Measurements from ENCODE around the gene ARHGAP26. TPM values are rescaled to one million over a fixed set of nuclear protein-coding genes. Genes with fewer than 3 reads are reported as not detected.
"Not testable (repeated sequence)": the region's sequence is repeated elsewhere in the genome, so short reads cannot be mapped to it uniquely, and the experiment has no call there.

Gene ARHGAP26
- polyA plus RNA-seq, 1 donor (not counting 4 experiments of a cell fraction or from before 2014, with no cell fraction given): 3.9 TPM

DNA sequence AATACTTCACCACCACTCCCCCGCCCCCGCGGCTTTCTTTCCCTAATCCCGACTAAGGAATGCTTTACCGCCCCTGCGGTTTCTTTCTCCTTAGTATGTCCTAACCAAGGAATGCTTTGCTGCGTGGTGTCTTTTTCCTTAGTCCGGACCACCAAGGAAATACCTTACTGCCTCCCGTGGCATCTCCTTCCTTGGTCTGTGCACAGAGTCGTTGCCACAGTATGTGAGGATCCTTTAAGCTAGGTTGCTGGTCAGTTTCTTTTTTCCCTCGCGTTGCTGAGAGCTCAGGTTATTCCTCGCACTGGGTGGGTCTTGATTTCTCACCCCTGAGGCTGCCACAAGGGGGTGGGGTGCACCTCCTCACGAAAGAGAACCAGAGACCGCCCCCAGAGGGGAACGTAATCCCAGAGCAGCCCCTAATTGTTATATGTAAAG lies 323.9 kb downstream of the ARHGAP26 start:
- Histone ChIP-seq H3K4me3 (ENCODE audit: control insufficient read depth in 2 of 3, extremely low read depth in 1 of 3, insufficient read depth in 2 of 3, low read depth in 1 of 3, low read length in 3 of 3) (no peak overlapping the region), H3K4me2 (ENCODE audit: control insufficient read depth, extremely low read depth, insufficient read depth, low read depth, low read length) (no peak overlapping the region), H4K20me1 (ENCODE audit: control insufficient read depth, extremely low read depth, insufficient read depth, low read length) (no peaks in the 10 kb centered on the region), H3K9me1 (ENCODE audit: control insufficient read depth, extremely low read depth, insufficient read depth, low read length) (no peaks in the 10 kb centered on the region), H3K27me3 (ENCODE audit: control insufficient read depth, extremely low read depth, insufficient read depth, low read length) (no peaks in the 10 kb centered on the region), H2AFZ (ENCODE audit: control insufficient read depth, low read length) (no peak overlapping the region), H3K36me3 (ENCODE audit: control insufficient read depth in 2 of 2, extremely low read depth in 1 of 2, insufficient read depth in 2 of 2, low read length in 2 of 2) (no peaks in the 10 kb centered on the region), H3K4me1 (ENCODE audit: control insufficient read depth, extremely low read depth, insufficient read depth, low read length) (no peaks in the 10 kb centered on the region), H3K79me2 (ENCODE audit: control insufficient read depth, insufficient read depth, low read length) (no peaks in the 10 kb centered on the region), H3K9ac (ENCODE audit: control insufficient read depth, extremely low read depth, insufficient read depth, low read length) (no peak overlapping the region), H3K9me3 (ENCODE audit: control insufficient read depth, low read depth, low read length) (no peaks in the 10 kb centered on the region), H3K27ac (ENCODE audit: control insufficient read depth, insufficient read depth, low read length) (no peak overlapping the region)
- dilution Hi-C loops (cut with MboI; ENCODE audit: extremely low pct_ligation_motif_present, low sequenced_read_pairs): no loop called here
- TF ChIP-seq, protein P1, sequence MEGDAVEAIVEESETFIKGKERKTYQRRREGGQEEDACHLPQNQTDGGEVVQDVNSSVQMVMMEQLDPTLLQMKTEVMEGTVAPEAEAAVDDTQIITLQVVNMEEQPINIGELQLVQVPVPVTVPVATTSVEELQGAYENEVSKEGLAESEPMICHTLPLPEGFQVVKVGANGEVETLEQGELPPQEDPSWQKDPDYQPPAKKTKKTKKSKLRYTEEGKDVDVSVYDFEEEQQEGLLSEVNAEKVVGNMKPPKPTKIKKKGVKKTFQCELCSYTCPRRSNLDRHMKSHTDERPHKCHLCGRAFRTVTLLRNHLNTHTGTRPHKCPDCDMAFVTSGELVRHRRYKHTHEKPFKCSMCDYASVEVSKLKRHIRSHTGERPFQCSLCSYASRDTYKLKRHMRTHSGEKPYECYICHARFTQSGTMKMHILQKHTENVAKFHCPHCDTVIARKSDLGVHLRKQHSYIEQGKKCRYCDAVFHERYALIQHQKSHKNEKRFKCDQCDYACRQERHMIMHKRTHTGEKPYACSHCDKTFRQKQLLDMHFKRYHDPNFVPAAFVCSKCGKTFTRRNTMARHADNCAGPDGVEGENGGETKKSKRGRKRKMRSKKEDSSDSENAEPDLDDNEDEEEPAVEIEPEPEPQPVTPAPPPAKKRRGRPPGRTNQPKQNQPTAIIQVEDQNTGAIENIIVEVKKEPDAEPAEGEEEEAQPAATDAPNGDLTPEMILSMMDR (optimal IDR thresholded peaks at IDR 0.05 in 1 of 3, IDR thresholded peaks at IDR 0.05 in 1 of 3, conservative IDR thresholded peaks at IDR 0.05 in 1 of 3; ENCODE audit: extremely low read depth in 1 of 3, insufficient read depth in 2 of 3, low read length in 3 of 3): no peak
- no peak for TF ChIP-seq EZH2 (IDR thresholded peaks at IDR 0.05; ENCODE audit: low read length)
- FAIRE-seq: no peak
- DNase-seq (ENCODE audit: low read depth, low spot score): no peak

DNA sequence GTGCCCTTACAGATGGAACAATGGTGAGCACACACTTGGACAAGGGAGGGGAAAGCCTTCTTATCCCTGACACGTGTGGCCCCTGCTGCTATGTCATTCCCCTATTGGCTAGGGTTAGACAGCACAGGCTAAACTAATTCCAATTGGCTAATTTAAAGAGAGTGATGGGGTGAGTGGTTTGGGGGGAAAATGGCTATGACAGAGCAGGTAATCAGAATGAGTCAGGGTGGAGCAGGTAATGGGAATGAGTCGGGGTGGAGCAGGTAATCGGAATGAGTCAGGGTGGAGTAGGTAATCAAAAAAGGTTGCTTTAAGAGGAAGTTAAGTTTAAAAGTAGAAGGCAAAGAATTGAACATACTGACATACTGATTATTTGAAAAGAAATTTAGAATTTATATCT lies 324.4 kb downstream of the ARHGAP26 start:
- H3K36me3 ChIP-seq (ENCODE audit: control insufficient read depth in 2 of 2, extremely low read depth in 1 of 2, insufficient read depth in 2 of 2, low read length in 2 of 2); H3K4me3 ChIP-seq (ENCODE audit: control insufficient read depth in 2 of 3, extremely low read depth in 1 of 3, insufficient read depth in 2 of 3, low read depth in 1 of 3, low read length in 3 of 3); H3K9me1 ChIP-seq (ENCODE audit: control insufficient read depth, extremely low read depth, insufficient read depth, low read length); H3K9me3 ChIP-seq (ENCODE audit: control insufficient read depth, low read depth, low read length); H3K4me2 ChIP-seq (ENCODE audit: control insufficient read depth, extremely low read depth, insufficient read depth, low read depth, low read length); H3K4me1 ChIP-seq (ENCODE audit: control insufficient read depth, extremely low read depth, insufficient read depth, low read length); H4K20me1 ChIP-seq (ENCODE audit: control insufficient read depth, extremely low read depth, insufficient read depth, low read length); FAIRE-seq; H3K27ac ChIP-seq (ENCODE audit: control insufficient read depth, insufficient read depth, low read length); H3K79me2 ChIP-seq (ENCODE audit: control insufficient read depth, insufficient read depth, low read length); H3K27me3 ChIP-seq (ENCODE audit: control insufficient read depth, extremely low read depth, insufficient read depth, low read length); H3K9ac ChIP-seq (ENCODE audit: control insufficient read depth, extremely low read depth, insufficient read depth, low read length); DNase-seq (ENCODE audit: low read depth, low spot score); H2AFZ ChIP-seq (ENCODE audit: control insufficient read depth, low read length); dilution Hi-C loops (cut with MboI; ENCODE audit: extremely low pct_ligation_motif_present, low sequenced_read_pairs): not testable (repeated sequence)

DNA sequence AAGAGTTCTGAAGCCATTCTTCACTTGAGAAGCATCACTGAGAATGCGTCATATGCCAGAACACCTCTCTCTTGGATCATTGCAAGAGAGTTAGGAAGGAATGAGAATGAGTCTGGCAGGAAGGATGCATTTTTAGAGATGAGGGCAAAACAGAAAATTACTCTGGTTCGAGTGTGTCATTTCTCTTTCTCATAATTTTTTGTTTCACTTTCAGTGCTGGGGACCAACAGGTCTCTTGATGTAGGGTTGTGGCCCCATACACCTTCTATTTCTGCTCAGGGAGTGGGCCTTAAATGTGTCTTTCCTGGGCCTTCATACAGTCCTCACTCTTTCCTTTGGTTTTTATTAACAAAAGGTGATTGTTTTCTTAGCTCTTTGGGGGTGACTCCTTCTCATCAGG lies 330.9 kb downstream of the ARHGAP26 start:
- no peak for DNase-seq (ENCODE audit: low read depth, low spot score)
- no peak overlapping the region for H3K27ac ChIP-seq (ENCODE audit: control insufficient read depth, insufficient read depth, low read length)
- no peak overlapping the region for H2AFZ ChIP-seq (ENCODE audit: control insufficient read depth, low read length)
- peaks cover 9% of the 10 kb centered on the region for H3K4me1 ChIP-seq (ENCODE audit: control insufficient read depth, extremely low read depth, insufficient read depth, low read length)
- TF ChIP-seq, protein P1 (optimal IDR thresholded peaks at IDR 0.05 in 1 of 3, IDR thresholded peaks at IDR 0.05 in 1 of 3, conservative IDR thresholded peaks at IDR 0.05 in 1 of 3; ENCODE audit: extremely low read depth in 1 of 3, insufficient read depth in 2 of 3, low read length in 3 of 3): no peak
- no peak for TF ChIP-seq EZH2 (IDR thresholded peaks at IDR 0.05; ENCODE audit: low read length)
- no peak for FAIRE-seq
- H3K27me3 ChIP-seq (ENCODE audit: control insufficient read depth, extremely low read depth, insufficient read depth, low read length): no peaks in the 10 kb centered on the region
- no peak overlapping the region for H3K9ac ChIP-seq (ENCODE audit: control insufficient read depth, extremely low read depth, insufficient read depth, low read length)
- H3K36me3 ChIP-seq (ENCODE audit: control insufficient read depth in 2 of 2, extremely low read depth in 1 of 2, insufficient read depth in 2 of 2, low read length in 2 of 2): no peaks in the 10 kb centered on the region
- H3K9me3 ChIP-seq (ENCODE audit: control insufficient read depth, low read depth, low read length): no peaks in the 10 kb centered on the region
- H3K4me2 ChIP-seq (ENCODE audit: control insufficient read depth, extremely low read depth, insufficient read depth, low read depth, low read length): no peak overlapping the region
- no peak overlapping the region for H3K4me3 ChIP-seq (ENCODE audit: control insufficient read depth in 2 of 3, extremely low read depth in 1 of 3, insufficient read depth in 2 of 3, low read depth in 1 of 3, low read length in 3 of 3)
- dilution Hi-C loops (cut with MboI; ENCODE audit: extremely low pct_ligation_motif_present, low sequenced_read_pairs): no loop called here
- no peaks in the 10 kb centered on the region for H4K20me1 ChIP-seq (ENCODE audit: control insufficient read depth, extremely low read depth, insufficient read depth, low read length)
- no peaks in the 10 kb centered on the region for H3K9me1 ChIP-seq (ENCODE audit: control insufficient read depth, extremely low read depth, insufficient read depth, low read length)
- no peaks in the 10 kb centered on the region for H3K79me2 ChIP-seq (ENCODE audit: control insufficient read depth, insufficient read depth, low read length)

Measured in keratinocyte (primary cell).